Gastroesophageal sphincter (tissue), 4 donors: ENCODE data around the gene OPA1. TPM values are rescaled to one million over a fixed set of nuclear protein-coding genes. Genes with fewer than 3 reads are reported as not detected.

Experiments
- ATAC-seq: fragments of 150-250 bp; one replicate; pipeline ENCODE4 v1.9.1; 2016; ENCODE audit warnings: mild to moderate bottlenecking, moderate library complexity
- H3K27ac ChIP-seq, 4 donors: fragments of 200-600 bp; sonication (generic) in 3 of 4; 1 replicate in 3 of 4; 2 replicates in 1 of 4; pipeline ENCODE4 v1.5.1; 2016 to 2019
- H3K27me3 ChIP-seq: fragments of 200-600 bp; sonication (generic); one replicate; pipeline ENCODE4 v1.5.1; 2019
- H3K36me3 ChIP-seq, 2 donors: fragments of 200-600 bp; sonication (generic); one replicate each; pipeline ENCODE4 v1.5.1; 2019; ENCODE audit warnings: control low read depth in 1 of 2
- H3K4me1 ChIP-seq, 3 donors: fragments of 200-600 bp; sonication (generic); 1 replicate in 2 of 3; 2 replicates in 1 of 3; pipeline ENCODE4 v1.5.1; 2016 to 2019; ENCODE audit warnings: control low read depth in 2 of 3
- H3K4me3 ChIP-seq, 2 donors: fragments of 200-600 bp; sonication (generic); one replicate each; pipeline ENCODE4 v1.5.1; 2019; ENCODE audit warnings: mild to moderate bottlenecking in 1 of 2, moderate library complexity in 1 of 2
- H3K9me3 ChIP-seq, 3 donors: fragments of 200-600 bp; sonication (generic); one replicate each; pipeline ENCODE4 v1.5.1; 2017 to 2019; ENCODE audit warnings: control low read depth in 2 of 3
- CTCF ChIP-seq, 4 experiments: fragments of 200-600 bp in 2 of 4; fragments of 450-650 bp in 2 of 4; sonication (generic) in 1 of 4; IDR thresholded peaks; one replicate each; pipeline ENCODE4 v1.5.1; 2017 to 2019; ENCODE audit warnings: antibody characterized with exemption in 4 of 4, mild to moderate bottlenecking in 2 of 4, moderate library complexity in 2 of 4
- EP300 ChIP-seq: sonication (generic); formaldehyde crosslinking; IDR thresholded peaks from one replicate; pipeline ENCODE4 v1.6.1; 2017; ENCODE audit warnings: antibody characterized with exemption, mild to moderate bottlenecking
- POLR2A ChIP-seq, 2 donors: fragments of 450-650 bp; IDR thresholded peaks; one replicate each; pipeline ENCODE4 v1.6.1; 2017; ENCODE audit warnings: antibody characterized with exemption in 2 of 2, mild to moderate bottlenecking in 2 of 2, moderate library complexity in 1 of 2
- POLR2AphosphoS5 ChIP-seq: sonication (generic); formaldehyde crosslinking; IDR thresholded peaks from one replicate; pipeline ENCODE4 v1.6.1; 2017; ENCODE audit warnings: antibody characterized with exemption
- WGBS, 2 donors: methylation state at CpG; one replicate each; pipeline ENCODE4 v1.1.5; 2018; ENCODE audit warnings: low coverage in 1 of 2; 5-methylcytosine and 5-hydroxymethylcytosine counted together
- total RNA-seq, 4 donors: library from RNA; depleted of rRNA; stranded (reverse); fragments of >200 nt; gene quantifications; one replicate each; pipeline ENCODE4 v1.1.0, GENCODE V29; 2016

The OPA1 gene
- total RNA-seq, 4 donors from 2014 or later, result 52.6 to 70.4 (median 57.9) TPM

DNA sequence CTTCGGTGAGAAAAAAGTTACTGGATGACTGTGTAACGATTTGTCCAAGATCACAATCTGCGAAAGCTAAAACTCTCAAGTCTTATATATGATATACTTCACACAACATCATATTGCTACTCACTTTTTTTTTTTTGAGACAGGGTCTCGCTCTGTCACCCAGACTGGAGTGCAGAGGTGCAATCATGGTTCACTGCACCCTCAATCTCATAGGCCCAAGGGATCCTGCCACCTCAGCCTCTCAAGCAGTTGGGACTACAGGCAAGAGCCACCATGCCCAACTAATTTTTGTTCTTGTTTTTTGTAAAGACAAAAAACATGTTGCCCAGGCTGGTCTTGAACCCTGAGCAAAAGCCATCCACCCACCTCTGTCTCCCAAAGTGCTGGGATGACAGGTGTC is 32.9 kb upstream of the OPA1 start:
- no peak for ATAC-seq
- H3K27ac ChIP-seq, result no peak overlapping the region
- TF ChIP-seq POLR2A (IDR thresholded peaks at IDR 0.05) (no peak), EP300 (no peak), CTCF (IDR thresholded peaks at IDR 0.05) (no peak), POLR2AphosphoS5 (no peak)
- no peaks in the 10 kb centered on the region for H3K36me3 ChIP-seq
- H3K27me3 ChIP-seq, result no peaks in the 10 kb centered on the region
- no peaks in the 10 kb centered on the region for H3K4me1 ChIP-seq
- H3K4me3 ChIP-seq, result no peak overlapping the region
- H3K9me3 ChIP-seq, result no peaks in the 10 kb centered on the region
- WGBS, 2 donors, result 97 to 98% methylated on average over 4 of the region's 4 CpGs

DNA sequence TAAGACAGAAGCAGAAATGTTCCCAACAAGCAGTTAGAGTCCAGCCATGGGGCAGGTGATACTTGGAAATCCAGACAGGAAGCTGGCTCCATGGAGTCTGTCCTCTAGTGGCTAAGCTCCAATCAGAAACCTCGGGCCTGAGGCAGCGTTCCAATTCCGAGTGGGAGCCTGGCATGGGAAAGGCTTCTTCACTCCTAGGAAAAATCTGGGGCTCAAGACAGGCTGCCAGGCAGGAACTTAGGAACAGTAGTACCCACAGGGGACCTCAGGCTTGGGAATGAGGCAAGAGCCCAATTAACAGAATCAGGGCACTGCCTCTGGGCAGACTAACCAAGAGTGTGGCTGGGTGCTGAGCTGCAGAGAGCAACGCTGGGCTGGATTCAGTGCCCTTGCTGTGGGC is 32.1 kb upstream of the OPA1 start:
- Histone ChIP-seq H3K27ac (no peak overlapping the region), H3K4me3 (no peak overlapping the region), H3K4me1 (no peaks in the 10 kb centered on the region), H3K36me3 (no peaks in the 10 kb centered on the region), H3K27me3 (no peaks in the 10 kb centered on the region), H3K9me3 (no peaks in the 10 kb centered on the region)
- WGBS, 2 donors, result no CpG with 5 or more reads among the region's 4 CpGs
- ATAC-seq, result no peak
- TF ChIP-seq POLR2A (IDR thresholded peaks at IDR 0.05) (no peak), EP300 (no peak), CTCF (IDR thresholded peaks at IDR 0.05) (no peak), POLR2AphosphoS5 (no peak)

GRCh38 chr3:193563426-193563825 is 29.6 kb upstream of the OPA1 start:
- H3K4me3 ChIP-seq, result no peak overlapping the region
- H3K27ac ChIP-seq, result no peak overlapping the region
- H3K36me3 ChIP-seq, result no peaks in the 10 kb centered on the region
- no peak for TF ChIP-seq EP300
- TF ChIP-seq POLR2AphosphoS5, result no peak
- no peak for TF ChIP-seq POLR2A (IDR thresholded peaks at IDR 0.05)
- no peak for TF ChIP-seq CTCF (IDR thresholded peaks at IDR 0.05)
- WGBS, 2 donors, result 93 to 100% methylated on average over 2 to 3 of the region's 3 CpGs
- ATAC-seq, result no peak
- H3K27me3 ChIP-seq, result no peaks in the 10 kb centered on the region
- H3K9me3 ChIP-seq, result no peaks in the 10 kb centered on the region
- H3K4me1 ChIP-seq, result no peaks in the 10 kb centered on the region

- Histone ChIP-seq H3K36me3 (no peaks in the 10 kb centered on the region), H3K4me1 (no peaks in the 10 kb centered on the region), H3K4me3 (no peak overlapping the region), H3K27me3 (no peaks in the 10 kb centered on the region), H3K9me3 (no peaks in the 10 kb centered on the region), H3K27ac (no peak overlapping the region)
- ATAC-seq, result no peak
- TF ChIP-seq POLR2AphosphoS5 (no peak), CTCF (IDR thresholded peaks at IDR 0.05) (no peak), EP300 (no peak), POLR2A (IDR thresholded peaks at IDR 0.05) (no peak)
- WGBS, 2 donors, result 47 to 79% methylated on average over 1 of the region's 1 CpG
Observed at GRCh38 chr3:193564012-193564411, 29.0 kb upstream of the OPA1 start.

GRCh38 chr3:193569119-193569518 is 23.9 kb upstream of the OPA1 start:
- Histone ChIP-seq H3K27ac (no peak overlapping the region), H3K27me3 (no peaks in the 10 kb centered on the region), H3K9me3 (no peaks in the 10 kb centered on the region), H3K36me3 (no peaks in the 10 kb centered on the region), H3K4me3 (no peak overlapping the region), H3K4me1 (no peaks in the 10 kb centered on the region)
- TF ChIP-seq POLR2A (IDR thresholded peaks at IDR 0.05) (no peak), EP300 (no peak)
- ATAC-seq, result no peak
- 58 to 91% methylated on average over 2 of the region's 2 CpGs for WGBS, 2 donors

DNA sequence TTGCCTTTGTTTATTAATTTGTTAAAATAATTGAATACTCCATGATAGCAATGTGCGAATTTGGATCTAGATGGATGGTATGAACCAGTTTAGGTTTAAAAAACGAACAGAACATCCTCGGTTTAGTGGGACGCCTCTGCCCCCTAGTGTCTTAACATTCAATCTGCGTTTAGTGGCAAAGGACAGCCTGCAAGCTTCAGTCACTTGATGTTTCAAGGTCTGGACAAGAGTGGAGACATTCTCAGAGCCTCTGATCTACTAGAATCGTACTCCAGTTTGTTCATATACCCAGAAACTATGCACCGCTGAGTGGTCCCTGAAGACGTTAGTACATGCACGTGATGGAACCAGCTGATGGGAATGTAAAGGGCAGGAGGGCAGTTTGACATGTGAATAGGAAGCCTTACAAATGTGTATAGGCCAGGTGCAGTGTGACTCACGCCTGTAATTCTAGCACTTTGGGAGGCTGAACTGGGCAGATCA is 20.5 kb upstream of the OPA1 start:
- 8 to 11% methylated on average over 7 to 10 of the region's 10 CpGs for WGBS, 2 donors
- no peaks in the 10 kb centered on the region for H3K36me3 ChIP-seq
- H3K4me3 ChIP-seq, result no peak overlapping the region
- no peaks in the 10 kb centered on the region for H3K27me3 ChIP-seq
- H3K27ac ChIP-seq, result no peak overlapping the region
- no peak for TF ChIP-seq EP300
- peak; percentile 56 to 68 (median 67) for TF ChIP-seq CTCF (IDR thresholded peaks at IDR 0.05)
- no peaks in the 10 kb centered on the region for H3K9me3 ChIP-seq
- H3K4me1 ChIP-seq, result no peaks in the 10 kb centered on the region
- no peak for ATAC-seq
